ENCODE data around the gene CPEB4. TPM values are rescaled to one million over a fixed set of nuclear protein-coding genes. Genes with fewer than 3 reads are reported as not detected.

The CPEB4 gene
- total RNA-seq, 1 donor from 2014 or later: 42.2 TPM

GRCh38 chr5:173881811-173882575 is 6.2 kb upstream of the CPEB4 start:
- DNase-seq (ENCODE audit: low spot score) (no peak), ATAC-seq (no peak)
- intact Hi-C loops (cut with DNase I): no loop called here

GRCh38 chr5:173882632-173883031 is 5.5 kb upstream of the CPEB4 start:
- intact Hi-C loops (cut with DNase I): no loop called here
- no peak for ATAC-seq
- DNase-seq (ENCODE audit: low spot score): no peak

- no peak for ATAC-seq
- intact Hi-C loops (cut with DNase I): no loop called here
- DNase-seq (ENCODE audit: low spot score): no peak
These were observed 4.7 kb upstream of the CPEB4 start for GRCh38 chr5:173883347-173883924.

- DNase-seq (ENCODE audit: low spot score) (no peak), ATAC-seq (no peak)
- intact Hi-C loops (cut with DNase I): no loop called here
These were observed 3.6 kb upstream of the CPEB4 start for GRCh38 chr5:173884402-173885053.

GRCh38 chr5:173885054-173885443 is 3.1 kb upstream of the CPEB4 start:
- ATAC-seq (no peak), DNase-seq (ENCODE audit: low spot score) (no peak)
- intact Hi-C loops (cut with DNase I): no loop called here

GRCh38 chr5:173885475-173886010 is 2.6 kb upstream of the CPEB4 start:
- intact Hi-C loops (cut with DNase I): no loop called here
- ATAC-seq (no peak), DNase-seq (ENCODE audit: low spot score) (no peak)

- intact Hi-C loops (cut with DNase I): no loop called here
- ATAC-seq (no peak), DNase-seq (ENCODE audit: low spot score) (no peak)
These were observed 2.0 kb upstream of the CPEB4 start for GRCh38 chr5:173886150-173886549.

GRCh38 chr5:173888473-173889131 is 453 bp downstream of the CPEB4 start:
- ATAC-seq (no peak), DNase-seq (ENCODE audit: low spot score) (peak; percentile 69)
- intact Hi-C loops (cut with DNase I): no loop called here

- ATAC-seq (no peak), DNase-seq (ENCODE audit: low spot score) (no peak)
- intact Hi-C loops (cut with DNase I): no loop called here
These were observed 2.2 kb downstream of the CPEB4 start for GRCh38 chr5:173890195-173890991.

- no peak for ATAC-seq
- intact Hi-C loops (cut with DNase I): no loop called here
- no peak for DNase-seq (ENCODE audit: low spot score)
These were observed 3.4 kb downstream of the CPEB4 start for GRCh38 chr5:173891308-173892116.

GRCh38 chr5:173893192-173893561 is 5.0 kb downstream of the CPEB4 start:
- no peak for ATAC-seq
- intact Hi-C loops (cut with DNase I): no loop called here
- DNase-seq (ENCODE audit: low spot score): no peak

GRCh38 chr5:173895401-173896165 is 7.4 kb downstream of the CPEB4 start:
- intact Hi-C loops (cut with DNase I): no loop called here
- ATAC-seq (no peak), DNase-seq (ENCODE audit: low spot score) (no peak)

- intact Hi-C loops (cut with DNase I): no loop called here
- DNase-seq (ENCODE audit: low spot score): no peak
- ATAC-seq: no peak
These were observed 8.5 kb downstream of the CPEB4 start for GRCh38 chr5:173896631-173897030.

- DNase-seq (ENCODE audit: low spot score): no peak
- no peak for ATAC-seq
These were observed 13.6 kb downstream of the CPEB4 start for GRCh38 chr5:173901705-173902104.

GRCh38 chr5:173902334-173902733 is 14.2 kb downstream of the CPEB4 start:
- ATAC-seq: no peak

More at GRCh38 chr5:173901705-173902104, 13.6 kb downstream of the CPEB4 start:
- intact Hi-C loops (cut with DNase I): no loop called here

GRCh38 chr5:173902743-173903142 is 14.6 kb downstream of the CPEB4 start:
- ATAC-seq (no peak), DNase-seq (ENCODE audit: low spot score) (no peak)
- intact Hi-C loops (cut with DNase I): no loop called here

More at GRCh38 chr5:173902334-173902733, 14.2 kb downstream of the CPEB4 start:
- intact Hi-C loops (cut with DNase I): no loop called here
- no peak for DNase-seq (ENCODE audit: low spot score)

GRCh38 chr5:173903396-173904140 is 15.4 kb downstream of the CPEB4 start:
- DNase-seq (ENCODE audit: low spot score): no peak
- intact Hi-C loops (cut with DNase I): no loop called here
- no peak for ATAC-seq
